IMR-90 (cell line): ENCODE measurements around the gene SMIM31. TPM values are rescaled to one million over a fixed set of nuclear protein-coding genes. Genes with fewer than 3 reads are reported as not detected.

Experiments
- ATAC-seq: fragments of 200-7000 bp; cut with Tn5 transposase; 2 replicates; pipeline ENCODE4 v1.9.1; 2020; ENCODE audit warnings: low read depth, mild to moderate bottlenecking, moderate library complexity
- BruUV-seq: library from RNA; stranded (reverse); fragments of 400-500 nt; replicated peaks from 2 replicates; lab custom pipeline; 2021; lab: Mats Ljungman, UMichigan
- CTCF ChIA-PET: fragments of 300-600 bp; formaldehyde crosslinking; extraction: SDS; loops from one replicate; lab custom pipeline; 2021; ENCODE audit warnings: antibody characterized with exemption; lab: Yijun Ruan, JAX
- POLR2A ChIA-PET: fragments of 300-600 bp; sonication (Branson Sonifier 250); formaldehyde crosslinking; loops from one replicate; lab custom pipeline; 2022; ENCODE audit warnings: antibody characterized with exemption; ENCODE audit not compliant: unreplicated experiment; lab: Charles Lee
- DNase-seq: peaks from one replicate; pipeline ENCODE4 v3.0.0; 2013
- H2AFZ ChIP-seq: replicated peaks from 2 replicates; pipeline ENCODE3; 2013; ENCODE audit warnings: low read length, mild to moderate bottlenecking; ENCODE audit not compliant: poor library complexity
- H2AK5ac ChIP-seq: 2 replicates; pipeline ENCODE4 v1.6.1; 2013; ENCODE audit warnings: low read depth, low read length, inconsistent platforms
- H2AK9ac ChIP-seq: replicated peaks from 2 replicates; pipeline ENCODE3; 2013; ENCODE audit warnings: mild to moderate bottlenecking, low read depth, low read length, moderate library complexity; ENCODE audit not compliant: poor library complexity
- H2BK120ac ChIP-seq: 2 replicates; pipeline ENCODE4 v1.6.1; 2013; ENCODE audit warnings: low read depth, low read length, inconsistent platforms
- H2BK15ac ChIP-seq: 3 replicates; pipeline ENCODE4 v1.6.1; 2013; ENCODE audit warnings: low read depth, low read length, inconsistent platforms
- H2BK20ac ChIP-seq: 2 replicates; pipeline ENCODE4 v1.6.1; 2013; ENCODE audit warnings: low read depth, mild to moderate bottlenecking, inconsistent platforms, low read length, moderate library complexity
- H2BK5ac ChIP-seq: 2 replicates; pipeline ENCODE4 v1.6.1; 2013; ENCODE audit warnings: mild to moderate bottlenecking, low read depth, low read length, inconsistent platforms; ENCODE audit not compliant: poor library complexity, severe bottlenecking
- H3K14ac ChIP-seq: replicated peaks from 2 replicates; pipeline ENCODE4 v1.6.1; 2013; ENCODE audit warnings: low read depth, low read length, inconsistent platforms
- H3K18ac ChIP-seq: 2 replicates; pipeline ENCODE4 v1.6.1; 2013; ENCODE audit warnings: low read depth, low read length, control low read depth
- H3K23ac ChIP-seq: 2 replicates; pipeline ENCODE4 v1.6.1; 2013; ENCODE audit warnings: low read depth, low read length, inconsistent platforms
- H3K27ac ChIP-seq: 2 replicates; pipeline ENCODE4 v1.5.1; 2013; ENCODE audit warnings: mild to moderate bottlenecking, control low read depth, low read length; ENCODE audit not compliant: insufficient read depth
- H3K27me3 ChIP-seq: 2 replicates; pipeline ENCODE4 v1.6.1; 2013; ENCODE audit warnings: low read length; ENCODE audit not compliant: control insufficient read depth, insufficient read depth
- H3K36me3 ChIP-seq: 2 replicates; pipeline ENCODE4 v1.6.1; 2013; ENCODE audit warnings: low read length, mixed read lengths; ENCODE audit not compliant: control insufficient read depth, insufficient read depth
- H3K4ac ChIP-seq: 2 replicates; pipeline ENCODE4 v1.6.1; 2013; ENCODE audit warnings: low read depth, low read length, inconsistent platforms
- H3K4me1 ChIP-seq: 2 replicates; pipeline ENCODE4 v1.6.1; 2013; ENCODE audit warnings: low read length, mixed read lengths; ENCODE audit not compliant: control insufficient read depth, insufficient read depth
- H3K4me2 ChIP-seq: 2 replicates; pipeline ENCODE4 v1.6.1; 2013; ENCODE audit warnings: low read depth, mild to moderate bottlenecking, control low read depth, low read length, moderate library complexity
- H3K4me3 ChIP-seq: 2 replicates; pipeline ENCODE4 v1.5.1; 2013; ENCODE audit warnings: low read depth, mild to moderate bottlenecking, control low read depth, low read length, moderate library complexity; ENCODE audit not compliant: insufficient read depth
- H3K56ac ChIP-seq: 2 replicates; pipeline ENCODE4 v1.6.1; 2013; ENCODE audit warnings: low read length, inconsistent platforms; ENCODE audit not compliant: insufficient read depth; ENCODE audit errors: extremely low read depth
- H3K79me1 ChIP-seq, 2 experiments: 2 replicates each; pipeline ENCODE4 v1.6.1; 2013; ENCODE audit warnings: low read length in 2 of 2, inconsistent platforms in 1 of 2, low read depth in 1 of 2
- H3K9ac ChIP-seq: 2 replicates; pipeline ENCODE4 v1.6.1; 2013; ENCODE audit warnings: low read depth, low read length, control low read depth
- H3K9me1 ChIP-seq: 2 replicates; pipeline ENCODE4 v1.6.1; 2013; ENCODE audit warnings: low read length, inconsistent platforms; ENCODE audit not compliant: insufficient read depth
- H3K9me3 ChIP-seq: 2 replicates; pipeline ENCODE4 v1.6.1; 2013; ENCODE audit warnings: low read length; ENCODE audit not compliant: control insufficient read depth, insufficient read depth
- H4K20me1 ChIP-seq: 2 replicates; pipeline ENCODE4 v1.6.1; 2013; ENCODE audit warnings: low read length, inconsistent platforms; ENCODE audit not compliant: insufficient read depth
- H4K5ac ChIP-seq: 2 replicates; pipeline ENCODE4 v1.6.1; 2013; ENCODE audit warnings: mild to moderate bottlenecking, low read depth, low read length, control low read depth
- H4K8ac ChIP-seq, 2 experiments: 2 replicates each; pipeline ENCODE4 v1.6.1; 2013; ENCODE audit warnings: low read depth in 2 of 2, low read length in 2 of 2, control low read depth in 1 of 2, inconsistent platforms in 1 of 2
- H4K91ac ChIP-seq: 2 replicates; pipeline ENCODE4 v1.6.1; 2013; ENCODE audit warnings: low read depth, low read length, inconsistent platforms; ENCODE audit not compliant: insufficient read depth
- CHD1 ChIP-seq: IDR thresholded peaks from 2 replicates; pipeline ENCODE4 v1.6.1; 2012; ENCODE audit warnings: low read depth, low read length, improper control_type of control experiment
- RFX5 ChIP-seq: IDR thresholded peaks from 2 replicates; pipeline ENCODE4 v1.8.0; 2012; ENCODE audit warnings: low read depth, mild to moderate bottlenecking, low read length, moderate library complexity
- SMC3 ChIP-seq: fragments of 150-350 bp; IDR thresholded peaks from 2 replicates; pipeline ENCODE4 v1.6.1; 2016; ENCODE audit warnings: low read depth, mild to moderate bottlenecking, antibody characterized with exemption, low read length, moderate library complexity
- WGBS, 2 experiments: methylation state at CpG; one replicate each; pipeline versions ENCODE4 v1.1.5 to v1.1.7; 2013; ENCODE audit warnings: missing lambda C conversion rate in 2 of 2; ENCODE audit not compliant: insufficient read length in 1 of 2; ENCODE audit errors: extremely low coverage in 2 of 2; 5-methylcytosine and 5-hydroxymethylcytosine counted together
- dilution Hi-C: fragments of 300-500 bp; cut with HindIII; formaldehyde crosslinking; loops from one replicate; pipeline ENCODE4 v1.14.3; 2018; ENCODE audit warnings: low sequenced_read_pairs; ENCODE audit not compliant: unreplicated experiment
- in situ Hi-C: fragments of 300-500 bp; cut with MboI; formaldehyde crosslinking; loops from 3 replicates; pipeline ENCODE4 v1.14.3; 2019; ENCODE audit warnings: low sequenced_read_pairs, inconsistent platforms, mixed read lengths
- intact Hi-C: fragments of 100-400 bp; cut with micrococcal nuclease; formaldehyde crosslinking; loops from 2 replicates; pipeline ENCODE4 v1.10.0; 2022
- polyA plus RNA-seq, 3 experiments: library from polyadenylated mRNA; depleted of rRNA; stranded (reverse); fragments of >200 nt; gene quantifications; 2 replicates each; pipeline ENCODE4 v1.2.3, GENCODE V29; 2012; ENCODE audit warnings: low replicate concordance in 1 of 3
- total RNA-seq: library from RNA; depleted of rRNA; stranded (reverse); fragments of >200 nt; gene quantifications from 2 replicates; pipeline ENCODE4 v1.2.3, GENCODE V29; 2012

SMIM31 gene
- total and polyA plus RNA-seq, 2 of the 4 experiments (the other 2 are of a cell fraction) = not detected

DNA sequence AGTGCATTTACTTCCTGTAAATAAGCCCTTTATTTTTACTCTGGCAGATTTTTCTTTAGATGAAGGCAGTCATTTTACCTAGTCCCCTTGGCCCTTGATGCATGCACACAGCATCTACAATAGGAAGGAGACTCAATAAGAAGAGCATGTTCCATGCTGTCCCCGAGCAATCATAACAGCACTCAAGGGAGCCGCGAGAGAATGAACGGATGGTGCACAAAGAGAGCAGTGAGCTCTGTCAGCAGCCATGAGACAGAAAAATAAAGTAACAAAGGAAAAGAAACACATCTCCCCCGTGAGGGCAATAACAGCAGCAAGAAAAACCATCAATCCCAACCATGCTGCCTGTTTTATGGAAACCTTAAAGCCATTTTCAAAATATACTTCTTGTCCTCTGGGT, 11.9 kb downstream of the SMIM31 start:
- Histone ChIP-seq H3K23ac (no peak overlapping the region), H3K9me1 (no peaks in the 10 kb centered on the region), H3K36me3 (no peaks in the 10 kb centered on the region), H3K4me2 (no peak overlapping the region), H3K9ac (no peak overlapping the region), H2AK9ac (no peak overlapping the region), H3K18ac (no peak overlapping the region), H2BK20ac (no peak overlapping the region), H4K8ac (no peak overlapping the region), H2BK15ac (no peak overlapping the region), H3K27me3 (no peaks in the 10 kb centered on the region), H2BK120ac (no peak overlapping the region), H3K56ac (no peak overlapping the region), H3K9me3 (no peaks in the 10 kb centered on the region), H4K20me1 (no peaks in the 10 kb centered on the region), H3K27ac (no peak overlapping the region), H3K14ac (no peak overlapping the region), H2AFZ (no peak overlapping the region), H3K4me3 (no peak overlapping the region), H3K79me1 (no peaks in the 10 kb centered on the region), H2AK5ac (no peak overlapping the region), H3K4me1 (no peaks in the 10 kb centered on the region), H4K5ac (no peak overlapping the region), H4K91ac (no peak overlapping the region), H3K4ac (no peak overlapping the region), H2BK5ac (no peak overlapping the region)
- CTCF ChIA-PET = interaction anchor here (0.6 kb wide), 1 partner anchor 846 kb away, joined by 3 read pairs; no protein-coding TSS in a partner anchor
- TF ChIP-seq SMC3 (no peak), RFX5 (no peak), CHD1 (no peak)
- BruUV-seq = no TSS peak
- no peak for ATAC-seq
- WGBS, 2 experiments = no CpG with 5 or more reads among the region's 5 CpGs
- intact Hi-C loops = no loop called here
- POLR2A ChIA-PET = no interaction called here
- no peak for DNase-seq
- in situ Hi-C loops = no loop called here
- dilution Hi-C loops = no loop called here
